Ascending aorta (tissue), 2 donors: Measurements from ENCODE around the gene ZNF606. TPM values are rescaled to one million over a fixed set of nuclear protein-coding genes. Genes with fewer than 3 reads are reported as not detected.

Experiments
- DNase-seq, 2 donors: peaks; one replicate each; pipeline ENCODE4 v3.0.0-alpha.2; 2019; ENCODE audit warnings: low spot score in 2 of 2
- H3K27ac ChIP-seq, 2 donors: fragments of 200-600 bp; sonication (generic); one replicate each; pipeline ENCODE4 v1.5.1; 2016 to 2017; ENCODE audit warnings: mild to moderate bottlenecking in 1 of 2
- H3K27me3 ChIP-seq: fragments of 200-600 bp; sonication (generic); one replicate; pipeline ENCODE4 v1.5.1; 2017
- H3K36me3 ChIP-seq, 2 donors: fragments of 200-600 bp; sonication (generic); one replicate each; pipeline ENCODE4 v1.5.1; 2016
- H3K4me1 ChIP-seq, 2 donors: fragments of 200-600 bp; sonication (generic); one replicate each; pipeline ENCODE4 v1.5.1; 2016 to 2017; ENCODE audit warnings: mild to moderate bottlenecking in 1 of 2
- H3K4me3 ChIP-seq, 2 donors: fragments of 200-600 bp; sonication (generic); one replicate each; pipeline ENCODE4 v1.5.1; 2016 to 2017; ENCODE audit warnings: mild to moderate bottlenecking in 1 of 2
- H3K9me3 ChIP-seq, 2 donors: fragments of 200-600 bp; sonication (generic); one replicate each; pipeline ENCODE4 v1.5.1; 2016
- CTCF ChIP-seq, 3 experiments: fragments of 200-600 bp in 2 of 3; fragments of 450-650 bp in 1 of 3; sonication (generic) in 2 of 3; IDR thresholded peaks; one replicate each; pipeline ENCODE4 v1.5.1; 2016 to 2019; ENCODE audit warnings: antibody characterized with exemption in 3 of 3, mild to moderate bottlenecking in 1 of 3, moderate library complexity in 1 of 3
- intact Hi-C: fragments of 100-400 bp; cut with DNase I; formaldehyde crosslinking; loops from one replicate; pipeline ENCODE4 v1.15.1; 2023
- total RNA-seq: library from RNA; depleted of rRNA; stranded (reverse); fragments of >200 nt; gene quantifications from one replicate; pipeline ENCODE4 v1.1.0, GENCODE V29; 2016

ZNF606 gene
- total RNA-seq, 1 donor from 2014 or later = 1.5 TPM

GRCh38 chr19:58022283-58022660 is 19.7 kb upstream of the ZNF606 start:
- no peak for TF ChIP-seq CTCF (IDR thresholded peaks at IDR 0.05)
- intact Hi-C loops = loop anchor here (1.0 kb wide), 1 partner anchor 133 kb away; no protein-coding TSS in a partner anchor
- Histone ChIP-seq H3K36me3 (no peaks in the 10 kb centered on the region), H3K4me1 (no peaks in the 10 kb centered on the region), H3K4me3 (no peak overlapping the region), H3K9me3 (no peaks in the 10 kb centered on the region), H3K27me3 (no peaks in the 10 kb centered on the region), H3K27ac (no peak overlapping the region)
- no peak for DNase-seq

GRCh38 chr19:58021541-58022282 is 19.1 kb upstream of the ZNF606 start:
- Histone ChIP-seq H3K9me3 (no peaks in the 10 kb centered on the region), H3K4me3 (no peak overlapping the region), H3K36me3 (no peaks in the 10 kb centered on the region), H3K4me1 (no peaks in the 10 kb centered on the region), H3K27ac (no peak overlapping the region), H3K27me3 (no peaks in the 10 kb centered on the region)
- DNase-seq = peak in 1 of 2 donors; percentile 75
- intact Hi-C loops = loop anchor here (1.0 kb wide), 1 partner anchor 134 kb away; no protein-coding TSS in a partner anchor
- TF ChIP-seq CTCF (IDR thresholded peaks at IDR 0.05) = peak; percentile 38 to 61 (median 55)

GRCh38 chr19:58020129-58020528 is 17.5 kb upstream of the ZNF606 start:
- Histone ChIP-seq H3K4me1 (no peaks in the 10 kb centered on the region), H3K27ac (no peak overlapping the region), H3K9me3 (peaks cover 0 to 7% of the 10 kb centered on the region in 2 donors), H3K36me3 (no peaks in the 10 kb centered on the region), H3K4me3 (no peak overlapping the region), H3K27me3 (no peaks in the 10 kb centered on the region)
- no peak for TF ChIP-seq CTCF (IDR thresholded peaks at IDR 0.05)
- no peak for DNase-seq
- intact Hi-C loops = no loop called here

- no peak for TF ChIP-seq CTCF (IDR thresholded peaks at IDR 0.05)
- Histone ChIP-seq H3K4me1 (no peaks in the 10 kb centered on the region), H3K9me3 (peaks cover 32 to 42% of the 10 kb centered on the region in 2 donors), H3K27me3 (no peaks in the 10 kb centered on the region), H3K36me3 (no peaks in the 10 kb centered on the region), H3K27ac (no peak overlapping the region), H3K4me3 (no peak overlapping the region)
- intact Hi-C loops = no loop called here
- no peak for DNase-seq
Observed at GRCh38 chr19:58014141-58014540, 11.5 kb upstream of the ZNF606 start.

- no peak overlapping the region for H3K27ac ChIP-seq
- H3K4me3 ChIP-seq = no peak overlapping the region
Observed at GRCh38 chr19:58010507-58010906, 7.9 kb upstream of the ZNF606 start.

More at GRCh38 chr19:58010507-58010906, 7.9 kb upstream of the ZNF606 start:
- H3K9me3 ChIP-seq = peaks cover 61 to 77% of the 10 kb centered on the region in 2 donors
- H3K36me3 ChIP-seq = peaks cover 6 to 18% of the 10 kb centered on the region in 2 donors
- H3K27me3 ChIP-seq = no peaks in the 10 kb centered on the region
- DNase-seq = no peak
- intact Hi-C loops = no loop called here
- no peaks in the 10 kb centered on the region for H3K4me1 ChIP-seq
- TF ChIP-seq CTCF (IDR thresholded peaks at IDR 0.05) = no peak
